B cell (primary cell): Measurements from ENCODE around the gene NRIP3. TPM values are rescaled to one million over a fixed set of nuclear protein-coding genes. Genes with fewer than 3 reads are reported as not detected.

Experiments
- ATAC-seq: fragments of 200-7000 bp; cut with Tn5 transposase; one replicate; pipeline ENCODE4 v1.10.0; 2021; ENCODE audit warnings: low read depth, mild to moderate bottlenecking, moderate number of reproducible peaks, moderate library complexity
- CTCF ChIA-PET: fragments of 350-600 bp; sonication (Branson Sonifier 250); formaldehyde crosslinking; loops from one replicate; lab custom pipeline; 2021; ENCODE audit warnings: antibody characterized with exemption, inconsistent platforms; lab: Charles Lee
- POLR2A ChIA-PET: fragments of 350-600 bp; sonication (Branson Sonifier 250); formaldehyde crosslinking; loops from one replicate; lab custom pipeline; 2021; ENCODE audit warnings: antibody characterized with exemption; lab: Charles Lee
- DNase-seq: peaks from one replicate; pipeline ENCODE4 v3.0.0; 2013
- H2AFZ ChIP-seq: 2 replicates; pipeline ENCODE4 v1.6.1; 2012; ENCODE audit warnings: mild to moderate bottlenecking, low read depth, low read length; ENCODE audit not compliant: insufficient read depth, poor library complexity, severe bottlenecking
- H3K27ac ChIP-seq, 2 donors: 1 replicate in 1 of 2; 2 replicates in 1 of 2; pipeline ENCODE4 v1.5.1; 2012 to 2013; ENCODE audit warnings: low read length in 2 of 2, mild to moderate bottlenecking in 2 of 2, moderate library complexity in 1 of 2
- H3K27me3 ChIP-seq, 4 experiments: fragments of 200-600 bp in 1 of 4; sonication (generic) in 1 of 4; replicated peaks in 1 of 4; 1 replicate in 2 of 4; 2 replicates in 2 of 4; pipeline versions ENCODE4 v1.6.1 to v1.7.0; 2013 to 2016; ENCODE audit warnings: low read length in 3 of 4, mild to moderate bottlenecking in 2 of 4, mixed read lengths in 1 of 4, moderate library complexity in 1 of 4; ENCODE audit not compliant: insufficient read depth in 4 of 4, control insufficient read depth in 3 of 4; ENCODE audit errors: control extremely low read depth in 1 of 4
- H3K36me3 ChIP-seq, 2 experiments: replicated peaks in 1 of 2; 1 replicate in 1 of 2; 2 replicates in 1 of 2; pipeline versions ENCODE4 v1.6.1 to v1.7.1; 2013; ENCODE audit warnings: low read length in 1 of 2; ENCODE audit not compliant: insufficient read depth in 2 of 2, control insufficient read depth in 1 of 2; ENCODE audit errors: control extremely low read depth in 1 of 2, extremely low read depth in 1 of 2
- H3K4me1 ChIP-seq, 2 donors: fragments of 200-600 bp in 1 of 2; sonication (generic) in 1 of 2; 1 replicate in 1 of 2; 2 replicates in 1 of 2; pipeline versions ENCODE4 v1.5.1 to v1.6.1; 2013 to 2017; ENCODE audit warnings: low read length in 2 of 2; ENCODE audit not compliant: control insufficient read depth in 2 of 2, insufficient read depth in 2 of 2
- H3K4me2 ChIP-seq: replicated peaks from 2 replicates; pipeline ENCODE3; 2012; ENCODE audit warnings: mild to moderate bottlenecking, low read depth, low read length; ENCODE audit not compliant: poor library complexity, severe bottlenecking
- H3K4me3 ChIP-seq, 5 experiments: fragments of 200-600 bp in 1 of 5; sonication (generic) in 1 of 5; 1 replicate in 3 of 5; 2 replicates in 2 of 5; pipeline versions ENCODE4 v1.5.1 to v1.7.0; 2011 to 2016; ENCODE audit warnings: low read length in 4 of 5, mild to moderate bottlenecking in 4 of 5, low read depth in 2 of 5, control low read depth in 1 of 5, moderate library complexity in 1 of 5; ENCODE audit not compliant: insufficient read depth in 1 of 5; ENCODE audit errors: control extremely low read depth in 1 of 5, extremely low read depth in 1 of 5
- H3K79me2 ChIP-seq: fragments of 200-600 bp; sonication (generic); one replicate; pipeline ENCODE4 v1.6.0; 2016; ENCODE audit warnings: low read length; ENCODE audit not compliant: control insufficient read depth, insufficient read depth
- H3K9ac ChIP-seq: fragments of 200-600 bp; sonication (generic); 2 replicates; pipeline ENCODE4 v1.6.1; 2017; ENCODE audit warnings: mild to moderate bottlenecking, low read length, moderate library complexity
- H3K9me3 ChIP-seq, 3 donors: one replicate each; pipeline versions ENCODE4 v1.6.1 to v1.7.1; 2013; ENCODE audit warnings: low read length in 2 of 3; ENCODE audit not compliant: control insufficient read depth in 2 of 3, insufficient read depth in 1 of 3; ENCODE audit errors: control extremely low read depth in 1 of 3
- H4K20me1 ChIP-seq: 2 replicates; pipeline ENCODE4 v1.6.0; 2012; ENCODE audit warnings: mild to moderate bottlenecking, low read length; ENCODE audit not compliant: insufficient read depth, control insufficient read depth, poor library complexity, severe bottlenecking
- H3K27ac Mint-ChIP-seq: one replicate; pipeline ENCODE4 v1.8.0; 2021; ENCODE audit warnings: mixed read lengths
- H3K27me3 Mint-ChIP-seq: one replicate; pipeline ENCODE4 v1.8.0; 2021; ENCODE audit warnings: mixed read lengths
- H3K4me1 Mint-ChIP-seq: one replicate; pipeline ENCODE4 v1.8.0; 2021; ENCODE audit warnings: mixed read lengths
- H3K4me3 Mint-ChIP-seq: one replicate; pipeline ENCODE4 v1.8.0; 2021; ENCODE audit warnings: mixed read lengths
- H3K9me3 Mint-ChIP-seq: one replicate; pipeline ENCODE4 v1.8.0; 2022; ENCODE audit warnings: mixed read lengths; ENCODE audit not compliant: insufficient read depth
- EZH2 ChIP-seq: IDR thresholded peaks from 2 replicates; pipeline ENCODE4 v1.6.1; 2012; ENCODE audit warnings: borderline replicate concordance, low read depth, mild to moderate bottlenecking, moderate library complexity, low read length; ENCODE audit not compliant: insufficient read depth, poor library complexity, severe bottlenecking
- WGBS: methylation state at CpG from one replicate; pipeline ENCODE4 v1.1.5; 2013; ENCODE audit warnings: missing lambda C conversion rate; ENCODE audit not compliant: insufficient coverage; 5-methylcytosine and 5-hydroxymethylcytosine counted together
- intact Hi-C: fragments of 100-400 bp; cut with micrococcal nuclease; formaldehyde crosslinking; loops from one replicate; pipeline ENCODE4 v1.10.0; 2022
- polyA plus RNA-seq: library from polyadenylated mRNA; depleted of rRNA; stranded (reverse); fragments of >200 nt; gene quantifications from 2 replicates; pipeline ENCODE4 v1.2.3, GENCODE V29; 2012
- total RNA-seq, 2 donors: library from RNA; stranded (reverse); fragments of 120-200 nt in 1 of 2; gene quantifications; 1 replicate in 1 of 2; 2 replicates in 1 of 2; pipeline versions ENCODE4 v1.2.3 to v1.2.4, GENCODE V29; 2013 to 2022
- TF ChIP-seq, protein P1 (sequence below): fragments of 200-600 bp; IDR thresholded peaks from one replicate; pipeline ENCODE4 v1.8.0; 2022; ENCODE audit warnings: antibody characterized with exemption, mild to moderate bottlenecking

Gene NRIP3
- total and polyA plus RNA-seq, 2 donors (not counting 1 experiment from before 2014, with no cell fraction given): 0.13 to 0.59 TPM

DNA sequence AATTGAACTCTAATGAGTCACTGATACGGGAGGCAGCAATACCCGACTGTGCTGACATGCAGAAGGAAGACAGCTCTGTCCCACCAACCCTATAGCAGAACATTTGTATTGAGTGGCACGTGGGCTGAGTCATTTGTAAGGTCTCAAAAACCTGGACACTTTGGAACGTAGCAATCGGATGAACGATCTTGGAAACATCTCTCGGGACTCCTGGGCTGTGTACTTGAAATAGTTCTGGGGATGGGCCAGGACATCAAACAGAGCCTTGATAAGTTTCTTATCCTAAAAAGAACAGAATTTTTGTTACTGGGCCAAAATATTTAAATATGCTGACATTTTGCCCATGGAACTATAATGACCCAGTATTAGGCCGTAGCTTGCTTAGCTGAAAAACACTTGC is 17.1 kb upstream of the NRIP3 start:
- Histone ChIP-seq H3K9me3 (no peaks in the 10 kb centered on the region), H3K9ac (no peak overlapping the region), H3K27ac (no peak overlapping the region), H3K79me2 (no peaks in the 10 kb centered on the region), H2AFZ (no peak overlapping the region), H3K4me2 (no peak overlapping the region), H3K4me3 (no peak overlapping the region), H3K4me1 (no peaks in the 10 kb centered on the region), H4K20me1 (no peaks in the 10 kb centered on the region), H3K27me3 (peaks cover 0 to 10% (median 0%) of the 10 kb centered on the region in 4 experiments), H3K36me3 (no peaks in the 10 kb centered on the region)
- DNase-seq (no peak), ATAC-seq (no peak)
- WGBS: 100% methylated on average over 4 of the region's 8 CpGs
- Mint-ChIP-seq H3K9me3 (no peaks in the 10 kb centered on the region), H3K27me3 (peaks cover 13% of the 10 kb centered on the region), H3K4me1 (no peaks in the 10 kb centered on the region), H3K27ac (no peak overlapping the region), H3K4me3 (no peak overlapping the region)
- CTCF ChIA-PET: no interaction called here
- TF ChIP-seq, protein P1, sequence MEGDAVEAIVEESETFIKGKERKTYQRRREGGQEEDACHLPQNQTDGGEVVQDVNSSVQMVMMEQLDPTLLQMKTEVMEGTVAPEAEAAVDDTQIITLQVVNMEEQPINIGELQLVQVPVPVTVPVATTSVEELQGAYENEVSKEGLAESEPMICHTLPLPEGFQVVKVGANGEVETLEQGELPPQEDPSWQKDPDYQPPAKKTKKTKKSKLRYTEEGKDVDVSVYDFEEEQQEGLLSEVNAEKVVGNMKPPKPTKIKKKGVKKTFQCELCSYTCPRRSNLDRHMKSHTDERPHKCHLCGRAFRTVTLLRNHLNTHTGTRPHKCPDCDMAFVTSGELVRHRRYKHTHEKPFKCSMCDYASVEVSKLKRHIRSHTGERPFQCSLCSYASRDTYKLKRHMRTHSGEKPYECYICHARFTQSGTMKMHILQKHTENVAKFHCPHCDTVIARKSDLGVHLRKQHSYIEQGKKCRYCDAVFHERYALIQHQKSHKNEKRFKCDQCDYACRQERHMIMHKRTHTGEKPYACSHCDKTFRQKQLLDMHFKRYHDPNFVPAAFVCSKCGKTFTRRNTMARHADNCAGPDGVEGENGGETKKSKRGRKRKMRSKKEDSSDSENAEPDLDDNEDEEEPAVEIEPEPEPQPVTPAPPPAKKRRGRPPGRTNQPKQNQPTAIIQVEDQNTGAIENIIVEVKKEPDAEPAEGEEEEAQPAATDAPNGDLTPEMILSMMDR: no peak
- TF ChIP-seq EZH2: no peak
- intact Hi-C loops: no loop called here
- POLR2A ChIA-PET: no interaction called here

GRCh38 chr11:9019861-9020260 is 16.1 kb upstream of the NRIP3 start:
- Histone ChIP-seq H3K4me3 (no peak overlapping the region), H3K27ac (no peak overlapping the region), H3K27me3 (peaks cover 0 to 5% (median 0%) of the 10 kb centered on the region in 4 experiments), H3K4me1 (no peaks in the 10 kb centered on the region), H4K20me1 (no peaks in the 10 kb centered on the region), H2AFZ (no peak overlapping the region), H3K36me3 (no peaks in the 10 kb centered on the region), H3K9ac (no peak overlapping the region), H3K9me3 (no peaks in the 10 kb centered on the region), H3K79me2 (no peaks in the 10 kb centered on the region), H3K4me2 (no peak overlapping the region)
- intact Hi-C loops: loop anchor here (5.0 kb wide), 1 partner anchor 1302 kb away; no protein-coding TSS in a partner anchor
- ChIA-PET POLR2A (no interaction called here), CTCF (no interaction called here)
- Mint-ChIP-seq H3K9me3 (no peaks in the 10 kb centered on the region), H3K27ac (no peak overlapping the region), H3K4me1 (no peaks in the 10 kb centered on the region), H3K4me3 (no peak overlapping the region), H3K27me3 (peaks cover 13% of the 10 kb centered on the region)
- WGBS: 100% methylated on average over 4 of the region's 6 CpGs
- DNase-seq (no peak), ATAC-seq (no peak)
- TF ChIP-seq EZH2: no peak
- TF ChIP-seq, protein P1: no peak
